Keratinocyte (primary cell): Measurements from ENCODE around the gene FBXW5. TPM values are rescaled to one million over a fixed set of nuclear protein-coding genes. Genes with fewer than 3 reads are reported as not detected.

Source experiments
- DNase-seq: peaks from one replicate; pipeline ENCODE4 v3.0.0-alpha.2; 2011; ENCODE audit warnings: low read depth, missing footprints, low spot score
- FAIRE-seq: peaks from 2 replicates; lab custom pipeline; 2011; peaks lifted over from hg19 to GRCh38; lab: Jason Lieb, UNC
- H2AFZ ChIP-seq: 2 replicates; pipeline ENCODE4 v1.6.0; 2012; ENCODE audit warnings: low read length, control low read depth, inconsistent platforms; ENCODE audit not compliant: control insufficient read depth
- H3K27ac ChIP-seq: 2 replicates; pipeline ENCODE4 v1.5.1; 2011; ENCODE audit warnings: low read length; ENCODE audit not compliant: control insufficient read depth, insufficient read depth
- H3K27me3 ChIP-seq: 3 replicates; pipeline ENCODE4 v1.6.0; 2011; ENCODE audit warnings: low read length; ENCODE audit not compliant: control insufficient read depth, insufficient read depth; ENCODE audit errors: extremely low read depth
- H3K36me3 ChIP-seq, 2 experiments: 2 replicates in 1 of 2; 3 replicates in 1 of 2; pipeline ENCODE4 v1.5.1; 2011; ENCODE audit warnings: low read length in 2 of 2, mild to moderate bottlenecking in 1 of 2; ENCODE audit not compliant: control insufficient read depth in 2 of 2, insufficient read depth in 2 of 2; ENCODE audit errors: extremely low read depth in 1 of 2
- H3K4me1 ChIP-seq: 3 replicates; pipeline ENCODE4 v1.5.1; 2011; ENCODE audit warnings: low read length; ENCODE audit not compliant: control insufficient read depth, insufficient read depth; ENCODE audit errors: extremely low read depth
- H3K4me2 ChIP-seq: 3 replicates; pipeline ENCODE4 v1.6.0; 2011; ENCODE audit warnings: low read depth, low read length; ENCODE audit not compliant: control insufficient read depth, insufficient read depth; ENCODE audit errors: extremely low read depth
- H3K4me3 ChIP-seq, 3 experiments: fragments of 200-600 bp in 1 of 3; sonication (generic) in 1 of 3; 2 replicates in 2 of 3; 3 replicates in 1 of 3; pipeline ENCODE4 v1.5.1; 2011 to 2016; ENCODE audit warnings: low read length in 3 of 3, mild to moderate bottlenecking in 3 of 3, control low read depth in 2 of 3, inconsistent platforms in 1 of 3, low read depth in 1 of 3, mixed read lengths in 1 of 3, mixed run types in 1 of 3, moderate library complexity in 1 of 3; ENCODE audit not compliant: control insufficient read depth in 2 of 3, insufficient read depth in 2 of 3; ENCODE audit errors: extremely low read depth in 1 of 3
- H3K79me2 ChIP-seq: 2 replicates; pipeline ENCODE4 v1.6.0; 2012; ENCODE audit warnings: low read length; ENCODE audit not compliant: control insufficient read depth, insufficient read depth
- H3K9ac ChIP-seq: 3 replicates; pipeline ENCODE4 v1.6.0; 2011; ENCODE audit warnings: low read length; ENCODE audit not compliant: control insufficient read depth, insufficient read depth; ENCODE audit errors: extremely low read depth
- H3K9me1 ChIP-seq: 3 replicates; pipeline ENCODE4 v1.6.0; 2011; ENCODE audit warnings: low read length; ENCODE audit not compliant: control insufficient read depth, insufficient read depth; ENCODE audit errors: extremely low read depth
- H3K9me3 ChIP-seq: 2 replicates; pipeline ENCODE4 v1.5.1; 2012; ENCODE audit warnings: low read depth, low read length; ENCODE audit not compliant: control insufficient read depth
- H4K20me1 ChIP-seq: 3 replicates; pipeline ENCODE4 v1.6.0; 2011; ENCODE audit warnings: low read length; ENCODE audit not compliant: control insufficient read depth, insufficient read depth; ENCODE audit errors: extremely low read depth
- EZH2 ChIP-seq: IDR thresholded peaks from one replicate; pipeline ENCODE4 v1.6.1; 2012; ENCODE audit warnings: inconsistent platforms, mild to moderate bottlenecking, low read length, moderate library complexity
- dilution Hi-C: fragments of 300-500 bp; cut with MboI; formaldehyde crosslinking; loops from one replicate; pipeline ENCODE4 v1.7.0; 2020; ENCODE audit warnings: low sequenced_read_pairs; ENCODE audit not compliant: extremely low pct_ligation_motif_present
- polyA plus RNA-seq, 5 experiments: library from polyadenylated mRNA; depleted of rRNA in 3 of 5; stranded (reverse) in 3 of 5; stranded (forward) in 1 of 5; unstranded in 1 of 5; fragments of >200 nt; gene quantifications; 1 replicate in 1 of 5; 2 replicates in 3 of 5; 3 replicates in 1 of 5; pipeline versions ENCODE4 v1.2.1 to v1.2.3, GENCODE V29; 2011 to 2012; ENCODE audit warnings: missing spikeins in 2 of 5, low read depth in 1 of 5, low replicate concordance in 1 of 5
- TF ChIP-seq, protein P1 (sequence below), 3 experiments: IDR thresholded peaks in 1 of 3; conservative IDR thresholded peaks in 1 of 3; optimal IDR thresholded peaks in 1 of 3; 2 replicates in 2 of 3; 3 replicates in 1 of 3; pipeline versions ENCODE3 to v1.5.1; 2011; ENCODE audit warnings: low read length in 3 of 3, mild to moderate bottlenecking in 3 of 3, moderate library complexity in 2 of 3, control low read depth in 1 of 3, inconsistent platforms in 1 of 3; ENCODE audit not compliant: insufficient read depth in 2 of 3; ENCODE audit errors: extremely low read depth in 1 of 3

Gene FBXW5
- polyA plus RNA-seq, 1 donor (not counting 4 experiments of a cell fraction or from before 2014, with no cell fraction given): 23.0 TPM

DNA sequence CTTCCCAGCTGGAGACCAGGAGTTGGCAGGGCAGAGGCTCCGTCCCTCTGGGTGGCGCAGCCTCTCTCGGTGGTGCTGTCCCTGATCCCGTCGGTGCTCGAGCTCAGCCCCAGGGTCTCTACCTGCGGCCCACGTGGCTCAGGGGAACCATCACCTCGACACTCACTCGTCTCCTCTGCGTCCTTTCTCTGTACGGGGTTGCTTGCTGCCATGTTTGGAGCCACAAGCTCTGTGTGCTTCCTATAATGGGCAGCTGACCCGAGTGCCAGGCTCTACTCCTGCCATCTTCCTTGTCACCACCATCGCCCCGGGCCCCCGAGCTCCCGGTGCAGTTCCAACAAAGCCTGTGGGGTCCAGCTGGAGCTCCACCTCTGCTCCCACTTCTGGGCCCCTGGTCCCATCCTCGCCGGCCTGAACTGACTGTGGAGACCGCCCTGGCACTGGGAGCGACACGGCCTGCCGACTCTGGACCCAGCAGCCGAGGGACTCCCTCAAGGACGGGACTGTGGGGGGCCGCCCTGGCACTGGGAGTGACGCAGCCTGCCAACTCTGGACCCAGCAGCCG, 5.0 kb downstream of the FBXW5 start:
- no peak for TF ChIP-seq EZH2
- TF ChIP-seq, protein P1, sequence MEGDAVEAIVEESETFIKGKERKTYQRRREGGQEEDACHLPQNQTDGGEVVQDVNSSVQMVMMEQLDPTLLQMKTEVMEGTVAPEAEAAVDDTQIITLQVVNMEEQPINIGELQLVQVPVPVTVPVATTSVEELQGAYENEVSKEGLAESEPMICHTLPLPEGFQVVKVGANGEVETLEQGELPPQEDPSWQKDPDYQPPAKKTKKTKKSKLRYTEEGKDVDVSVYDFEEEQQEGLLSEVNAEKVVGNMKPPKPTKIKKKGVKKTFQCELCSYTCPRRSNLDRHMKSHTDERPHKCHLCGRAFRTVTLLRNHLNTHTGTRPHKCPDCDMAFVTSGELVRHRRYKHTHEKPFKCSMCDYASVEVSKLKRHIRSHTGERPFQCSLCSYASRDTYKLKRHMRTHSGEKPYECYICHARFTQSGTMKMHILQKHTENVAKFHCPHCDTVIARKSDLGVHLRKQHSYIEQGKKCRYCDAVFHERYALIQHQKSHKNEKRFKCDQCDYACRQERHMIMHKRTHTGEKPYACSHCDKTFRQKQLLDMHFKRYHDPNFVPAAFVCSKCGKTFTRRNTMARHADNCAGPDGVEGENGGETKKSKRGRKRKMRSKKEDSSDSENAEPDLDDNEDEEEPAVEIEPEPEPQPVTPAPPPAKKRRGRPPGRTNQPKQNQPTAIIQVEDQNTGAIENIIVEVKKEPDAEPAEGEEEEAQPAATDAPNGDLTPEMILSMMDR (optimal IDR thresholded peaks at IDR 0.05 in 1 of 3, IDR thresholded peaks at IDR 0.05 in 1 of 3, conservative IDR thresholded peaks at IDR 0.05 in 1 of 3; ENCODE audit: extremely low read depth in 1 of 3, insufficient read depth in 2 of 3, low read length in 3 of 3): no peak
- Histone ChIP-seq H3K27ac (no peak overlapping the region), H3K4me3 (no peak overlapping the region), H3K9me1 (no peaks in the 10 kb centered on the region), H3K9ac (no peak overlapping the region), H3K4me2 (no peak overlapping the region), H3K36me3 (peaks cover 18 to 29% of the 10 kb centered on the region in 2 experiments), H3K79me2 (peaks cover 31% of the 10 kb centered on the region), H2AFZ (no peak overlapping the region), H3K9me3 (no peaks in the 10 kb centered on the region), H3K4me1 (peaks cover 5% of the 10 kb centered on the region), H4K20me1 (no peaks in the 10 kb centered on the region), H3K27me3 (no peaks in the 10 kb centered on the region)
- dilution Hi-C loops: loop anchor here (25.0 kb wide), 1 partner anchor 127 kb away; the partner anchor contains the start of gene RABL6
- FAIRE-seq (no peak), DNase-seq (no peak)

DNA sequence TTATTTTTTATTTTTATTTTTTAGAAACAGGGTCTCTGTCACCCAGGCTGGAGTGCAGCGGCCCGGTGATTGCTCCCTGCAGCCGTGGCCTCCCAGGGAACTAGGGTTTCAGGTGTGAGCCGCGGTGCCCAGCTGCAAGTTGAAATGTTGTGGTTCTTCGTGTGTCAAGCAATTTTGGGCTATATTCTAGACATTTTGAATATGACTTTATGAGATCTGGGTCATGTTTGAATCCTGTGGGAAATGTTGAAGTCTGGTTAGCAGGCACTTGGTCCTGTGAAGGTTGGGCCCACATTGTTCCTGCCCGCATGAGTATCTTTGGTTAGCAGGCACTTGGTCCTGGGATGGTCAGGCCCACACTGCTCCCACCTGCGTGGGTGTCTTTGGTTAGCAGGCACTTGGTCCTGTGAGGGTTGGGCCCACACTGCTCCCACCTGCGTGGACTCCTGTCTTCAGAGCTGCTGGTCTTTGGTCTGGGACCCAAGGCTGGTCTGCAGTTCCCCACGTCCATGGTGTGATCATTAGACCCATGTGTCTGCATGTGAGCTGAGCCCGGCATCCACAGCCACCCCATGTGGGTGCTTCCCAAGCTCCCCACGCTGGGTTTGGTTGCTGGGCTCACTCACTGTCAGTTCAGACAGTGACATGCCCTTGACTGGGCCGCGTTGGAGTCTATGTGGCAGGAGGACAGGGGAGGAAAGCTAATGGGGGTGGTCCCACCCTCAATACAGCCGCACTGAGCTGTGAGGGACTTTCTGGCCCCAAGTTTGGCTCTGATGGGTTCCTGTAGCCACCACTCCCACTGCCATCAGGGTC, 7.1 kb downstream of the FBXW5 start:
- H3K9me1 ChIP-seq: no peaks in the 10 kb centered on the region
- no peak for FAIRE-seq
- H3K9ac ChIP-seq: no peak overlapping the region
- no peaks in the 10 kb centered on the region for H3K9me3 ChIP-seq
- no peaks in the 10 kb centered on the region for H3K4me1 ChIP-seq
- H2AFZ ChIP-seq: no peak overlapping the region
- H4K20me1 ChIP-seq: no peaks in the 10 kb centered on the region
- dilution Hi-C loops: loop anchor here (25.0 kb wide), 1 partner anchor 125 kb away; the partner anchor contains the start of gene RABL6
- TF ChIP-seq, protein P1 (optimal IDR thresholded peaks at IDR 0.05 in 1 of 3, IDR thresholded peaks at IDR 0.05 in 1 of 3, conservative IDR thresholded peaks at IDR 0.05 in 1 of 3; ENCODE audit: extremely low read depth in 1 of 3, insufficient read depth in 2 of 3, low read length in 3 of 3): no peak
- no peak for TF ChIP-seq EZH2
- no peaks in the 10 kb centered on the region for H3K27me3 ChIP-seq
- no peak overlapping the region for H3K4me3 ChIP-seq
- H3K36me3 ChIP-seq: peaks cover 18 to 28% of the 10 kb centered on the region in 2 experiments
- H3K4me2 ChIP-seq: no peak overlapping the region
- no peak overlapping the region for H3K27ac ChIP-seq
- H3K79me2 ChIP-seq: peaks cover 12% of the 10 kb centered on the region
- DNase-seq: no peak
